ENCODE results near the gene GIMD1. TPM values are rescaled to one million over a fixed set of nuclear protein-coding genes. Genes with fewer than 3 reads are reported as not detected.

Gene GIMD1
- total RNA-seq, 1 experiment from 2014 or later = not detected

DNA sequence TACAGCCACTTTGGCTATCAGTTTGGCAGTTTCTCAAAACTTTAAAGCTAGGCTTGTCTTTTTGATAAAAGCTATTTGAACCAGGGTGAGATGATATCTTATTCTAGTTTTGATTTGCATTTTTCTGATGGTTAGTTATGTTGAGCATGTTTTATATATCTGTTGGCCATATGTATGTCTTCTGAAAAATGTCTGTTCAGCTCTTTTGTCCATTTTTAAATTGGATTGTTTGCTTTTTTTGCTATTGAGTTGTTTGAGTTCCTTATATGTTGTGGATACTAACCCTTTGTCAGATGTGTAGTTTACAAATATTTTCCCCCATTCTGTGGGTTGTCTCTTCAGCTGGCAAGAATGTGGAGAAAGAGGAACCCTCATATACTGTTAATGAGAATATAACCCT lies 11.6 kb upstream of the GIMD1 start:
- no peak overlapping the region for H4K5ac ChIP-seq (ENCODE audit: insufficient read length, low read depth, low read length)
- no peak overlapping the region for H3K14ac ChIP-seq (ENCODE audit: insufficient read depth, low read length)
- no peaks in the 10 kb centered on the region for H3K27me3 ChIP-seq (ENCODE audit: insufficient read depth, low read length)
- Mint-ChIP-seq H3K27me3 (ENCODE audit: low read depth) (no peaks in the 10 kb centered on the region), H3K4me1 (no peaks in the 10 kb centered on the region), H3K4me3 (no peak overlapping the region), H3K27ac (no peak overlapping the region), H3K9me3 (no peaks in the 10 kb centered on the region), H3K36me3 (ENCODE audit: insufficient read depth in 1 of 3, low read depth in 3 of 3) (no peaks in the 10 kb centered on the region; a peak in 1 of 7 replicates)
- no peaks in the 10 kb centered on the region for H3K79me1 ChIP-seq (ENCODE audit: insufficient read depth, low read depth, low read length, poor library complexity, severe bottlenecking)
- H3K4me1 ChIP-seq (ENCODE audit: insufficient read depth, low read length) = no peaks in the 10 kb centered on the region
- no peak overlapping the region for H3K4me2 ChIP-seq (ENCODE audit: insufficient read depth, insufficient read length, low read length)
- H2BK120ac ChIP-seq (ENCODE audit: low read depth, low read length, poor library complexity, severe bottlenecking) = no peak overlapping the region
- H3K9me3 ChIP-seq (ENCODE audit: control insufficient read depth, low read depth, low read length) = no peaks in the 10 kb centered on the region
- no peaks in the 10 kb centered on the region for H4K20me1 ChIP-seq (ENCODE audit: control insufficient read depth, insufficient read depth, insufficient read length)
- no peak for DNase-seq
- no peak overlapping the region for H2BK20ac ChIP-seq (ENCODE audit: low read depth, low read length, poor library complexity, severe bottlenecking)
- H2BK15ac ChIP-seq (ENCODE audit: low read depth, low read length) = no peak overlapping the region
- TF ChIP-seq CTCF (conservative IDR thresholded peaks at IDR 0.05) = no peak
- no peak overlapping the region for H4K91ac ChIP-seq (ENCODE audit: insufficient read length, low read depth, low read length)
- H3K79me2 ChIP-seq (ENCODE audit: insufficient read depth, low read length) = no peaks in the 10 kb centered on the region
- H3T11ph ChIP-seq (ENCODE audit: low read length) = no peak overlapping the region
- H3K23ac ChIP-seq (ENCODE audit: insufficient read length, low read depth, low read length) = no peak overlapping the region
- no peak overlapping the region for H2AK5ac ChIP-seq (ENCODE audit: insufficient read length, low read length)
- no peak overlapping the region for H4K8ac ChIP-seq (replicated peaks; ENCODE audit: insufficient read length, low read depth, low read length)
- H3K4ac ChIP-seq (ENCODE audit: low read depth, low read length) = no peak overlapping the region
- H3K27ac ChIP-seq (ENCODE audit: insufficient read length, low read depth, low read length) = no peak overlapping the region
- H2BK12ac ChIP-seq (ENCODE audit: insufficient read length, low read depth, low read length) = no peak overlapping the region
- no peak overlapping the region for H3K18ac ChIP-seq (ENCODE audit: insufficient read length, low read depth, low read length)
- no peaks in the 10 kb centered on the region for H3K23me2 ChIP-seq (ENCODE audit: insufficient read length, low read depth, low read length, poor library complexity, severe bottlenecking)
- H3K9ac ChIP-seq (ENCODE audit: extremely low read depth, insufficient read length, low read length) = no peak overlapping the region
- no peak overlapping the region for H2AFZ ChIP-seq (ENCODE audit: low read length)
- no peak overlapping the region for H2BK5ac ChIP-seq (ENCODE audit: insufficient read length, low read length)
- H3K56ac ChIP-seq (ENCODE audit: insufficient read length, low read depth, low read length) = no peak overlapping the region
